ENCODE measurements around the gene CLEC4D.
"Not testable (repeated sequence)": the region's sequence is repeated elsewhere in the genome, so short reads cannot be mapped to it uniquely, and the experiment has no call there.

Gene CLEC4D

GRCh38 chr12:8513256-8513655 lies at the start of gene CLEC4D:
Gene CLEC4D, plus strand, starts transcription at chr12:8513503. Its CDS starts 230 bp downstream, at chr12:8513733.
- no peak for DNase-seq

GRCh38 chr12:8465301-8465996 lies 47.9 kb upstream of the CLEC4D start:
- no peak for DNase-seq

GRCh38 chr12:8466241-8466640 lies 47.1 kb upstream of the CLEC4D start:
- DNase-seq: no peak

- no peak for DNase-seq
These were observed 42.2 kb upstream of the CLEC4D start for GRCh38 chr12:8471090-8471489.

- DNase-seq: no peak
These were observed 37.6 kb upstream of the CLEC4D start for GRCh38 chr12:8475508-8476203.

GRCh38 chr12:8482571-8483061 lies 30.7 kb upstream of the CLEC4D start:
- DNase-seq: no peak

- no peak for DNase-seq
These were observed 30.2 kb upstream of the CLEC4D start for GRCh38 chr12:8483079-8483478.

- DNase-seq: no peak
These were observed 21.4 kb upstream of the CLEC4D start for GRCh38 chr12:8491646-8492530.

GRCh38 chr12:8493084-8493483 lies 20.2 kb upstream of the CLEC4D start:
- DNase-seq: no peak

GRCh38 chr12:8495671-8496070 lies 17.6 kb upstream of the CLEC4D start:
- not testable (repeated sequence) for DNase-seq

GRCh38 chr12:8496074-8496473 lies 17.2 kb upstream of the CLEC4D start:
- DNase-seq: not testable (repeated sequence)

- no peak for DNase-seq
These were observed 13.7 kb upstream of the CLEC4D start for GRCh38 chr12:8499616-8500015.

- no peak for DNase-seq
These were observed 11.6 kb upstream of the CLEC4D start for GRCh38 chr12:8501720-8502119.

- no peak for DNase-seq
These were observed 9.0 kb upstream of the CLEC4D start for GRCh38 chr12:8504351-8504750.

- no peak for DNase-seq
These were observed 5.7 kb upstream of the CLEC4D start for GRCh38 chr12:8507596-8507995.

- DNase-seq: no peak
These were observed 5.1 kb upstream of the CLEC4D start for GRCh38 chr12:8508223-8508622.

- DNase-seq: no peak
These were observed 4.1 kb upstream of the CLEC4D start for GRCh38 chr12:8508910-8509841.

- no peak for DNase-seq
These were observed 4.7 kb downstream of the CLEC4D start for GRCh38 chr12:8517971-8518370.

GRCh38 chr12:8519171-8519570 lies 5.9 kb downstream of the CLEC4D start:
- DNase-seq: no peak

GRCh38 chr12:8527250-8528130 lies 14.2 kb downstream of the CLEC4D start:
- DNase-seq: no peak

- no peak for DNase-seq
These were observed 18.7 kb downstream of the CLEC4D start for GRCh38 chr12:8532045-8532444.
